Measurements from ENCODE around the gene CLEC4A. TPM values are rescaled to one million over a fixed set of nuclear protein-coding genes. Genes with fewer than 3 reads are reported as not detected.
"Not testable (repeated sequence)": the region's sequence is repeated elsewhere in the genome, so short reads cannot be mapped to it uniquely, and the experiment has no call there.

CLEC4A gene
- polyA plus RNA-seq, 1 donor (not counting 4 experiments of a cell fraction or from before 2014, with no cell fraction given): 0.31 TPM

- H3K4me1 ChIP-seq (ENCODE audit: control insufficient read depth, extremely low read depth, insufficient read depth, low read length): peaks cover 16% of the 10 kb centered on the region
- no peaks in the 10 kb centered on the region for H3K36me3 ChIP-seq (ENCODE audit: control insufficient read depth in 2 of 2, extremely low read depth in 1 of 2, insufficient read depth in 2 of 2, low read length in 2 of 2)
- H2AFZ ChIP-seq (ENCODE audit: control insufficient read depth, low read length): peak overlapping the region; percentile 100
- DNase-seq (ENCODE audit: low read depth, low spot score): no peak
- dilution Hi-C loops (cut with MboI; ENCODE audit: extremely low pct_ligation_motif_present, low sequenced_read_pairs): no loop called here
- H3K27me3 ChIP-seq (ENCODE audit: control insufficient read depth, extremely low read depth, insufficient read depth, low read length): no peaks in the 10 kb centered on the region
- peak overlapping the region; percentile 93 for H3K27ac ChIP-seq (ENCODE audit: control insufficient read depth, insufficient read depth, low read length)
- peak overlapping the region; percentile 54 to 96 (median 87) for H3K4me3 ChIP-seq (ENCODE audit: control insufficient read depth in 2 of 3, extremely low read depth in 1 of 3, insufficient read depth in 2 of 3, low read depth in 1 of 3, low read length in 3 of 3)
- H3K4me2 ChIP-seq (ENCODE audit: control insufficient read depth, extremely low read depth, insufficient read depth, low read depth, low read length): peak overlapping the region; percentile 98
- no peaks in the 10 kb centered on the region for H3K9me1 ChIP-seq (ENCODE audit: control insufficient read depth, extremely low read depth, insufficient read depth, low read length)
- FAIRE-seq: no peak
- H3K79me2 ChIP-seq (ENCODE audit: control insufficient read depth, insufficient read depth, low read length): peaks cover 44% of the 10 kb centered on the region
- H4K20me1 ChIP-seq (ENCODE audit: control insufficient read depth, extremely low read depth, insufficient read depth, low read length): no peaks in the 10 kb centered on the region
- H3K9me3 ChIP-seq (ENCODE audit: control insufficient read depth, low read depth, low read length): no peaks in the 10 kb centered on the region
- TF ChIP-seq EZH2 (IDR thresholded peaks at IDR 0.05; ENCODE audit: low read length) (no peak), CTCF (optimal IDR thresholded peaks at IDR 0.05 in 1 of 3, IDR thresholded peaks at IDR 0.05 in 1 of 3, conservative IDR thresholded peaks at IDR 0.05 in 1 of 3; ENCODE audit: extremely low read depth in 1 of 3, insufficient read depth in 2 of 3, low read length in 3 of 3) (no peak)
- H3K9ac ChIP-seq (ENCODE audit: control insufficient read depth, extremely low read depth, insufficient read depth, low read length): peak overlapping the region; percentile 87
Observed at GRCh38 chr12:8082808-8083100, 40.7 kb upstream of the CLEC4A start.

- DNase-seq (ENCODE audit: low read depth, low spot score); H3K9me3 ChIP-seq (ENCODE audit: control insufficient read depth, low read depth, low read length); H3K27me3 ChIP-seq (ENCODE audit: control insufficient read depth, extremely low read depth, insufficient read depth, low read length); H3K9ac ChIP-seq (ENCODE audit: control insufficient read depth, extremely low read depth, insufficient read depth, low read length); dilution Hi-C loops (cut with MboI; ENCODE audit: extremely low pct_ligation_motif_present, low sequenced_read_pairs); H3K4me3 ChIP-seq (ENCODE audit: control insufficient read depth in 2 of 3, extremely low read depth in 1 of 3, insufficient read depth in 2 of 3, low read depth in 1 of 3, low read length in 3 of 3); H3K9me1 ChIP-seq (ENCODE audit: control insufficient read depth, extremely low read depth, insufficient read depth, low read length); H3K27ac ChIP-seq (ENCODE audit: control insufficient read depth, insufficient read depth, low read length); H2AFZ ChIP-seq (ENCODE audit: control insufficient read depth, low read length); H3K4me2 ChIP-seq (ENCODE audit: control insufficient read depth, extremely low read depth, insufficient read depth, low read depth, low read length); H4K20me1 ChIP-seq (ENCODE audit: control insufficient read depth, extremely low read depth, insufficient read depth, low read length); H3K36me3 ChIP-seq (ENCODE audit: control insufficient read depth in 2 of 2, extremely low read depth in 1 of 2, insufficient read depth in 2 of 2, low read length in 2 of 2); FAIRE-seq: not testable (repeated sequence)
- peaks cover 15% of the 10 kb centered on the region for H3K4me1 ChIP-seq (ENCODE audit: control insufficient read depth, extremely low read depth, insufficient read depth, low read length)
- H3K79me2 ChIP-seq (ENCODE audit: control insufficient read depth, insufficient read depth, low read length): peaks cover 49% of the 10 kb centered on the region
Observed at GRCh38 chr12:8084351-8084750, 39.1 kb upstream of the CLEC4A start.

- no peaks in the 10 kb centered on the region for H4K20me1 ChIP-seq (ENCODE audit: control insufficient read depth, extremely low read depth, insufficient read depth, low read length)
- H3K79me2 ChIP-seq (ENCODE audit: control insufficient read depth, insufficient read depth, low read length): peaks cover 37% of the 10 kb centered on the region
- dilution Hi-C loops (cut with MboI; ENCODE audit: extremely low pct_ligation_motif_present, low sequenced_read_pairs): no loop called here
- no peaks in the 10 kb centered on the region for H3K9me3 ChIP-seq (ENCODE audit: control insufficient read depth, low read depth, low read length)
- no peak overlapping the region for H3K27ac ChIP-seq (ENCODE audit: control insufficient read depth, insufficient read depth, low read length)
- TF ChIP-seq EZH2 (IDR thresholded peaks at IDR 0.05; ENCODE audit: low read length) (no peak), CTCF (optimal IDR thresholded peaks at IDR 0.05 in 1 of 3, IDR thresholded peaks at IDR 0.05 in 1 of 3, conservative IDR thresholded peaks at IDR 0.05 in 1 of 3; ENCODE audit: extremely low read depth in 1 of 3, insufficient read depth in 2 of 3, low read length in 3 of 3) (no peak)
- H3K36me3 ChIP-seq (ENCODE audit: control insufficient read depth in 2 of 2, extremely low read depth in 1 of 2, insufficient read depth in 2 of 2, low read length in 2 of 2): peaks cover 5 to 17% of the 10 kb centered on the region in 2 experiments
- H2AFZ ChIP-seq (ENCODE audit: control insufficient read depth, low read length): no peak overlapping the region
- H3K9ac ChIP-seq (ENCODE audit: control insufficient read depth, extremely low read depth, insufficient read depth, low read length): no peak overlapping the region
- peaks cover 5% of the 10 kb centered on the region for H3K4me1 ChIP-seq (ENCODE audit: control insufficient read depth, extremely low read depth, insufficient read depth, low read length)
- H3K27me3 ChIP-seq (ENCODE audit: control insufficient read depth, extremely low read depth, insufficient read depth, low read length): no peaks in the 10 kb centered on the region
- FAIRE-seq (no peak), DNase-seq (ENCODE audit: low read depth, low spot score) (no peak)
- no peak overlapping the region for H3K4me2 ChIP-seq (ENCODE audit: control insufficient read depth, extremely low read depth, insufficient read depth, low read depth, low read length)
- H3K4me3 ChIP-seq (ENCODE audit: control insufficient read depth in 2 of 3, extremely low read depth in 1 of 3, insufficient read depth in 2 of 3, low read depth in 1 of 3, low read length in 3 of 3): no peak overlapping the region
- no peaks in the 10 kb centered on the region for H3K9me1 ChIP-seq (ENCODE audit: control insufficient read depth, extremely low read depth, insufficient read depth, low read length)
Observed at GRCh38 chr12:8087666-8088065, 35.8 kb upstream of the CLEC4A start.
